SU-DHL-6 (cell line): ENCODE measurements around the gene LAMA2.

Source experiments
- H2AFZ ChIP-seq: fragments of 200-600 bp; sonication (generic); 2 replicates; pipeline ENCODE4 v1.6.1; 2014; ENCODE audit warnings: low read depth, mild to moderate bottlenecking, moderate library complexity, mixed read lengths, antibody characterized with exemption, low read length; ENCODE audit not compliant: severe bottlenecking
- H3F3A ChIP-seq: fragments of 200-600 bp; shearing (Covaris generic); 2 replicates; pipeline ENCODE4 v1.6.0; 2016; ENCODE audit warnings: antibody characterized with exemption, mild to moderate bottlenecking; ENCODE audit not compliant: insufficient read depth
- H3K27ac ChIP-seq: fragments of 200-600 bp; sonication (generic); 2 replicates; pipeline ENCODE4 v1.5.1; 2016; ENCODE audit warnings: low read depth, mild to moderate bottlenecking, low read length, moderate library complexity, mixed read lengths
- H3K27me3 ChIP-seq: fragments of 200-600 bp; sonication (generic), shearing (Covaris generic); 2 replicates; pipeline ENCODE4 v1.6.0; 2014; ENCODE audit warnings: mild to moderate bottlenecking, low read length
- H3K36me3 ChIP-seq: fragments of 200-600 bp; sonication (generic); 2 replicates; pipeline ENCODE4 v1.6.1; 2014; ENCODE audit warnings: mild to moderate bottlenecking, low read length, mixed read lengths
- H3K4me2 ChIP-seq: fragments of 300-600, 200-600 bp; shearing (Covaris generic), sonication (generic); 2 replicates; pipeline ENCODE4 v1.6.0; 2014; ENCODE audit warnings: low read length, low read depth, mild to moderate bottlenecking; ENCODE audit not compliant: poor library complexity, severe bottlenecking
- H3K4me3 ChIP-seq: fragments of 200-600 bp; sonication (generic); 2 replicates; pipeline ENCODE4 v1.5.1; 2014; ENCODE audit warnings: antibody characterized with exemption, low read length, mild to moderate bottlenecking, mixed read lengths; ENCODE audit not compliant: insufficient read depth, poor library complexity, severe bottlenecking
- H3K79me2 ChIP-seq: fragments of 200-600 bp; sonication (generic); 2 replicates; pipeline ENCODE4 v1.6.1; 2014; ENCODE audit warnings: mild to moderate bottlenecking, low read length, moderate library complexity; ENCODE audit not compliant: insufficient read depth
- H3K9ac ChIP-seq: fragments of 200-600 bp; sonication (generic); 2 replicates; pipeline ENCODE4 v1.7.0; 2014; ENCODE audit warnings: mild to moderate bottlenecking, low read length
- H3K9me2 ChIP-seq: fragments of 200-600 bp; sonication (generic); replicated peaks from 2 replicates; pipeline ENCODE4 v1.6.1; 2014; ENCODE audit warnings: low read length; ENCODE audit not compliant: insufficient read depth
- H3K9me3 ChIP-seq: fragments of 200-600 bp; sonication (generic); 2 replicates; pipeline ENCODE4 v1.6.1; 2014; ENCODE audit warnings: low read length, mixed read lengths; ENCODE audit not compliant: insufficient read depth
- H4K20me1 ChIP-seq: fragments of 200-600 bp; sonication (generic); 2 replicates; pipeline ENCODE4 v1.6.1; 2014; ENCODE audit warnings: low read depth, mild to moderate bottlenecking, antibody characterized with exemption, low read length, moderate library complexity, mixed read lengths
- EZH2phosphoT487 ChIP-seq: fragments of 200-600 bp; sonication (generic), shearing (Covaris generic); conservative IDR thresholded peaks from 2 replicates; pipeline ENCODE4 v1.6.1; 2018; ENCODE audit warnings: mild to moderate bottlenecking, antibody characterized with exemption, low read length, moderate library complexity, mixed read lengths
- TF ChIP-seq, protein P1 (sequence below): fragments of 200-600 bp; sonication (generic); IDR thresholded peaks from one replicate; pipeline ENCODE4 v1.5.1; 2017; ENCODE audit warnings: antibody characterized with exemption, mild to moderate bottlenecking, low read length, moderate library complexity; ENCODE audit not compliant: insufficient read depth, poor library complexity, severe bottlenecking

LAMA2 gene

DNA sequence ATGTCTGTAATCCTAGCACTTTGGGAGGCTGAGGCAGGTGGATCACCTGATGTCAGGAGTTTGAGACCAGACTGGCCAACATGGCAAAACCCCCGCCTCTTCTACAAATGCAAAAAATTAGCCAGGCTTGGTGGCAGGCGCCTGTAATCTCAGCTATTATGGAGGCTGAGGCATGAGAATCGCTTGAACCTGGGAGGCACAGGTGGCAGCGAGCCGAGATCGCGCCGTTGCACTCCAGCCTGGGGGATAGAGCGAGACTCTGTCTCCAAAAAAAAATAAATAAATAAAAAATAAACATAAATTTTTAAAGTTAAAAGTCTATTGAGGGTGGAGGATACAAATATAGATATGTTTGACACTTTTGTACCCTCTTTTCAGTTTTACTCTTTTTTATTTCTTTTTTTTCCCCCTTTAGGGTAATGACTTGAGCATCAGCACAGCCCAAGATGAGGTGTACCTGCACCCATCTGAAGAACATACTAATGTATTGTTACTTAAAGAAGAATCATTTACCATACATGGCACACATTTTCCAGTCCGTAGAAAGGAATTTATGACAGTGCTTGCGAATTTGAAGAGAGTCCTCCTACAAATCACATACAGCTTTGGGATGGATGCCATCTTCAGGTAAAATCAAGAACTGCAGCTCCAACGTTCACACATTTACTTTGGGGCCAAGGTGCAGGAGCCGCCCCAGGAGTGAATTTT, 368.9 kb downstream of the LAMA2 start:
- H3F3A ChIP-seq, result no peaks in the 10 kb centered on the region
- H3K36me3 ChIP-seq, result no peaks in the 10 kb centered on the region
- no peak overlapping the region for H3K27ac ChIP-seq
- no peaks in the 10 kb centered on the region for H3K9me3 ChIP-seq
- H3K9me2 ChIP-seq, result no peaks in the 10 kb centered on the region
- H2AFZ ChIP-seq, result no peak overlapping the region
- no peak overlapping the region for H3K4me2 ChIP-seq
- H3K9ac ChIP-seq, result no peak overlapping the region
- no peaks in the 10 kb centered on the region for H4K20me1 ChIP-seq
- no peaks in the 10 kb centered on the region for H3K27me3 ChIP-seq
- no peaks in the 10 kb centered on the region for H3K79me2 ChIP-seq
- no peak overlapping the region for H3K4me3 ChIP-seq
- TF ChIP-seq EZH2phosphoT487, result no peak
- TF ChIP-seq, protein P1, sequence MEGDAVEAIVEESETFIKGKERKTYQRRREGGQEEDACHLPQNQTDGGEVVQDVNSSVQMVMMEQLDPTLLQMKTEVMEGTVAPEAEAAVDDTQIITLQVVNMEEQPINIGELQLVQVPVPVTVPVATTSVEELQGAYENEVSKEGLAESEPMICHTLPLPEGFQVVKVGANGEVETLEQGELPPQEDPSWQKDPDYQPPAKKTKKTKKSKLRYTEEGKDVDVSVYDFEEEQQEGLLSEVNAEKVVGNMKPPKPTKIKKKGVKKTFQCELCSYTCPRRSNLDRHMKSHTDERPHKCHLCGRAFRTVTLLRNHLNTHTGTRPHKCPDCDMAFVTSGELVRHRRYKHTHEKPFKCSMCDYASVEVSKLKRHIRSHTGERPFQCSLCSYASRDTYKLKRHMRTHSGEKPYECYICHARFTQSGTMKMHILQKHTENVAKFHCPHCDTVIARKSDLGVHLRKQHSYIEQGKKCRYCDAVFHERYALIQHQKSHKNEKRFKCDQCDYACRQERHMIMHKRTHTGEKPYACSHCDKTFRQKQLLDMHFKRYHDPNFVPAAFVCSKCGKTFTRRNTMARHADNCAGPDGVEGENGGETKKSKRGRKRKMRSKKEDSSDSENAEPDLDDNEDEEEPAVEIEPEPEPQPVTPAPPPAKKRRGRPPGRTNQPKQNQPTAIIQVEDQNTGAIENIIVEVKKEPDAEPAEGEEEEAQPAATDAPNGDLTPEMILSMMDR, result peak; percentile 61

DNA sequence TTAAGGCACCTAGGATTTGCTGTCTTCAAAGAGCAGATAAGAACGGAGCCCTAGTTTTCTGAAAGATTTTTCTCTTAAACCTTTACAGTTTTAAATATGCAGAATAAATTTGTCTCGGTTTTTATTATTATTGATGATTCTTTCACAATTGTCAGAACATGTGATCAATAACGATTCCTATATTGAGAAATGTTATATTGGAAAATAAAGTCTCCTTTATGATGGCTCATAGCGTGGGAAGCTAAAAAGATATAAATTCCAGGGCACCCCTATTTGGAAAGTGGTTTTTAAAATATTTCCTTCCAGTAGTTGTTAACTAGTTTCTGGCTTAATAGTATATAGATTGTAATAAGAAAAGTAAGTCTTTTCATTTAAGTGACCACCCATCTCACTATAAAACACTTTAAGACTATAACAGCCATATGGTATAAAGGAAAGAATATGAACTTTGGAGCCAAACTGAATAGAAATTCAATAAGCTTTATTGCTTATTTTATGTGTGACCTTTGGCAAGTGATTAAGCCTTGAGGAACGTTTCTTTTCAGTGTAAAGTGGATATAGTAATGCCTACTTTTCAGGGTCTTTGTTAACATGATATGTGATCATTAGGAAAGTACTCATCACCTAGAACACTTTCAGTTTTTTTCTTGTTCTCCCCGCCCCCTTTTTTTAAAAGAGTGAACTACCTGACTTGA, 369.6 kb downstream of the LAMA2 start:
- H3K27ac ChIP-seq, result no peak overlapping the region
- H3K9ac ChIP-seq, result no peak overlapping the region
- H3K4me2 ChIP-seq, result no peak overlapping the region
- H3F3A ChIP-seq, result no peaks in the 10 kb centered on the region
- H3K9me2 ChIP-seq, result no peaks in the 10 kb centered on the region
- no peaks in the 10 kb centered on the region for H3K79me2 ChIP-seq
- TF ChIP-seq, protein P1, result no peak
- no peak for TF ChIP-seq EZH2phosphoT487
- H3K4me3 ChIP-seq, result no peak overlapping the region
- H3K9me3 ChIP-seq, result no peaks in the 10 kb centered on the region
- H3K27me3 ChIP-seq, result no peaks in the 10 kb centered on the region
- no peaks in the 10 kb centered on the region for H4K20me1 ChIP-seq
- H2AFZ ChIP-seq, result no peak overlapping the region
- H3K36me3 ChIP-seq, result no peaks in the 10 kb centered on the region

DNA sequence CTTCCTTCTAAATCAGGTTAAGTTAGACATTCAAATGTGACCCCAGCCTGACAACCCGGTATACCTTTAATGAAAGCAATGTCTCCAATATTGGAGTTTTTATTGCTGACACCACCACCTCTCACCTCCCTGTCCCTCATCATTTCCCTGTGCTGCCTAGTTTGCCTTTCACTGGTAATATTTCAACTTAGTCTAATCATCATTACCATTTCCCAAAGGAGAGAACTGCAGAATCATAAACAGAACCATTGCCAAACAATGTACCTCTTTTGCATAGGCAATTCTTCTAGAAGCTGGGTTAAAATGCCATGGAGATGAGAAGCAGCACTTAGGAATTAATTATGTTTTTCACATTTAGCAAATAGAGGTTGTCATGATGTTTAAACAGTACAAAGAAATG, 370.3 kb downstream of the LAMA2 start:
- H3K36me3 ChIP-seq, result no peaks in the 10 kb centered on the region
- H3K4me2 ChIP-seq, result no peak overlapping the region
- H3K4me3 ChIP-seq, result no peak overlapping the region
- H4K20me1 ChIP-seq, result no peaks in the 10 kb centered on the region
- H3F3A ChIP-seq, result no peaks in the 10 kb centered on the region
- H3K27me3 ChIP-seq, result no peaks in the 10 kb centered on the region
- H3K9ac ChIP-seq, result no peak overlapping the region
- no peaks in the 10 kb centered on the region for H3K79me2 ChIP-seq
- H3K27ac ChIP-seq, result no peak overlapping the region
- H3K9me2 ChIP-seq, result no peaks in the 10 kb centered on the region
- no peak for TF ChIP-seq EZH2phosphoT487
- TF ChIP-seq, protein P1, result no peak
- no peaks in the 10 kb centered on the region for H3K9me3 ChIP-seq
- no peak overlapping the region for H2AFZ ChIP-seq
